ENCODE data around the gene PPIL6.

PPIL6 gene

GRCh38 chr6:109449064-109449794, 8.8 kb upstream of the PPIL6 start:
- DNase-seq (ENCODE audit: low read depth, low spot score) = no peak

DNA sequence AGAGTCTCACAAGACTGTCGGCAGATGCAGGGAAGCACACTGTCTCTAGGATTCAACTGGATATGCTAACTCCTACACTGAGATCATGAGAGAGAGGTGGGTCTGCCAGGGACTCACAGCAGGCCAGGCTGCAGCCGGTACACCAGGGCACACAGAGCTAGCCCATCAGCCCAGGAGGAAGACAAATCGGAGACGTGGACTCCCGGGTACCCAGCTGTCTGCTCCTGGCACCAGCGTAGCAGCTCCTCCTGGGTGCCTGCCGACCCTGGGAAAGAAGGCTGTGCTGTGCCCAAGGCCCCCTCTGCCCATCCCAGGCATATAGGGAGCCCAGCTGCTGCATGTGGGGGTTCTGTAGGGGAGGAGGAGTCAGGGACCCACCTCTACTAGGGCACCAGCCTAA, 8.2 kb upstream of the PPIL6 start:
- DNase-seq (ENCODE audit: low read depth, low spot score) = no peak

DNA sequence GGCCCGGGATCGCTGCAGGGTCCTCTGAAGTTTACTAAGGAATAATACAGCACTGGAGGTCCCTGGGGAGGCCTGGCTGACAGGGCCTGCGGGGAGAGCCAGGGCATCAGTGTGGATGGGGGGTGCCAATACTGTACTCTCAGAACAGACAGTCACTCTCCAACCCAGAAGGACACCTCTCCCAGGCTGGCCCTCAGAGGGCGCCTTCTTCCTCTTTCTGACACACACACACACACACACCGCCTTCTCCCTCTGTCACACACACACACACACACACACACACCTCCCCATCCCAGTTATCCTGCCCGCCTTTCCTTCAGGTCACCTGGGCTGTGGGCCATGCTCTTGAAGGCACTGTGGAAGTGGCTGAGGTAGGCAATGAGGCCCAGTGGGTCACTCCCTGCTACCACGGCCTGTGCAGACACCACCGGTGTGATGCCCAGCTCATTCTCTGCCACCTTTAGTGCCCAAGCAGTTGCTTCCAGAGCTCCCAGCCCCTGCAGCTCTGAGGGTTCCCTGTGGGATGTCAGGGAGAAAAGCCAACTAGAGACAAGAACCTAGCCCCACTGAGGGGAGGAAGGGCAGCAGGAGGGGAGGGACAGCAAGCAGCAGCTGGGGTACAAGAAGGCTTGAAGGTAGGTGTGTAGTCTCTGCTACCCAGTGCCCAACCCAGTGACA, 7.6 kb upstream of the PPIL6 start:
- no peak for DNase-seq (ENCODE audit: low read depth, low spot score)

DNA sequence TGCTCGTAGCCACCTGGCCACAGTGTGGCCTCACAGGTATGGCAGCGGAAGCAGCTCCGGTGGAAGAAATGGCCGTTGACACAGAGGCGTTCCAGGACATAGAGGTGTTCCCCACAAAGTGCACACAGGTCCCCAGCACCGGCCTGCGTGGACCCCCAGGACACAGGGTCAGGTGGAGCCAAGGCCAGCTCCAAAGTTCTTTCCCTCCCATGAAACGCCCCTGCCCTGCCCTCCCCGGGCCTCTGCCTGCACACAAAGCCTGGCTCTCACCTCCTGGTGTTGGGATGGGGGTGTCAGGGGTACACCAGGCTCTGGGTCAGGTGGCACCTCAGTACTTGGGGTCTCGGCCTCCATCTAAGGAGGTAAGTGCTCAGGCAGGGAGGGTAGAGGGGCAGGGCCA, 6.7 kb upstream of the PPIL6 start:
- DNase-seq (ENCODE audit: low read depth, low spot score) = no peak

- DNase-seq (ENCODE audit: low read depth, low spot score) = no peak
Measured at GRCh38 chr6:109446541-109446940, 6.1 kb upstream of the PPIL6 start.

DNA sequence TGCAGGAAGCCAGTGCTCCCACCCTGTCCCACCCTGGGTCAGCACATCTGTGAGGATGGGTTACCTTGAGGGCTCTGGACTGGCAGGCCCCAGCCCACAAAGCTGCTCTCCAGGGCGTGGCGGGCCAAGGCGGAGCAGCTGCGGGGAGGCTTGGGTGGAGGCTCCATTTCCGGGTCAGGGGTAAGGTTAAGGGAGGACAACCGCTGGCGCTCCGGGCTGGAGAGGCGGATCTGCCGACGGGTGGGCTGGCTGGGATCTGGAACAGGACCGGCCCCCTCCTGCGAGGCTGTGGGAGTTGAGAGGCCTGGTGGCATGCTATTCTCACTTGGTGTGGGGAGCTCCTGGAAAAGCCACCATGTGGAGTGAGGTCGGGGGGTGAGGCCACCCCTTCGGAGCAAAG, 5.6 kb upstream of the PPIL6 start:
- no peak for DNase-seq (ENCODE audit: low read depth, low spot score)

DNA sequence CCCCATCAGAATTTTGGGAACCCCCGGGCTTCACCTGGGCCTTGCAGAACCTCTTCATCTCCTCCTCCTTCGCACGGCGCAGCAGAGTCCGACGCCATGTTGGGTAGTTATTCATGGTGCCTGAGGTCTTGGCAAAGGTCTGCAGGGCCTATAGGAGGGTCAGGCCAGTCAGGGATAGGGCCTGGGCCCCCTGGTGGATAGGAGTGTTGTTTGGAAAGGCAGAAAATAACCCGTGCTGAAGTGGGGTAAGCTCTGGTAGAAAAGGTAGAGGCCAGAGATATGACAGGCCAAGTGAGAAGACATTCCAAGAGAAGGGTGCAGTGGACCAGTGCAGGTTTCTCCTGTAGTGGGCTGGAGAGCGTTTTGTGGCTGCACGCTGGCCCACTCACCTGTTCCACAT, 5.0 kb upstream of the PPIL6 start:
- no peak for DNase-seq (ENCODE audit: low read depth, low spot score)

DNA sequence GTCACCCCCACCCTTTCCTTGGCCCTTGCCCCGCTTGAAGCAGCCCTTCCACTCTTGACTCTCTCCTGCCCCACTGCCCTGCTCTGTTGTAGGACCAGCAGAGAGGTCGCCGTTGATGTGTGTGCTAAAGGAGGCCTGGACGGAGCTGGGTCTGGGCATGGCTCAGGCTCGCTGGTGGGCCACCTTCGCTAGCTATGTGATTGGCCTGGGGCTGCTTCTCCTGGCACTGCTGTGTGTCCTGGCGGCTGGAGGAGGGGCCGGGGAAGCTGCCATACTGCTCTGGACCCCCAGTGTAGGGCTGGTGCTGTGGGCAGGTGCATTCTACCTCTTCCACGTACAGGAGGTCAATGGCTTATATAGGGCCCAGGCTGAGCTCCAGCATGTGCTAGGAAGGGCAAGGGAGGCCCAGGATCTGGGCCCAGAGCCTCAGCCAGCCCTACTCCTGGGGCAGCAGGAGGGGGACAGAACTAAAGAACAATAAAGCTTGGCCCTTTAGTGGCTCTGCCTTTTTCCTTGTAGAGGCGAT, 3.1 kb upstream of the PPIL6 start:
- no peak for DNase-seq (ENCODE audit: low read depth, low spot score)

- no peak for DNase-seq (ENCODE audit: low read depth, low spot score)
Measured at GRCh38 chr6:109442393-109442924, 2.0 kb upstream of the PPIL6 start.

DNA sequence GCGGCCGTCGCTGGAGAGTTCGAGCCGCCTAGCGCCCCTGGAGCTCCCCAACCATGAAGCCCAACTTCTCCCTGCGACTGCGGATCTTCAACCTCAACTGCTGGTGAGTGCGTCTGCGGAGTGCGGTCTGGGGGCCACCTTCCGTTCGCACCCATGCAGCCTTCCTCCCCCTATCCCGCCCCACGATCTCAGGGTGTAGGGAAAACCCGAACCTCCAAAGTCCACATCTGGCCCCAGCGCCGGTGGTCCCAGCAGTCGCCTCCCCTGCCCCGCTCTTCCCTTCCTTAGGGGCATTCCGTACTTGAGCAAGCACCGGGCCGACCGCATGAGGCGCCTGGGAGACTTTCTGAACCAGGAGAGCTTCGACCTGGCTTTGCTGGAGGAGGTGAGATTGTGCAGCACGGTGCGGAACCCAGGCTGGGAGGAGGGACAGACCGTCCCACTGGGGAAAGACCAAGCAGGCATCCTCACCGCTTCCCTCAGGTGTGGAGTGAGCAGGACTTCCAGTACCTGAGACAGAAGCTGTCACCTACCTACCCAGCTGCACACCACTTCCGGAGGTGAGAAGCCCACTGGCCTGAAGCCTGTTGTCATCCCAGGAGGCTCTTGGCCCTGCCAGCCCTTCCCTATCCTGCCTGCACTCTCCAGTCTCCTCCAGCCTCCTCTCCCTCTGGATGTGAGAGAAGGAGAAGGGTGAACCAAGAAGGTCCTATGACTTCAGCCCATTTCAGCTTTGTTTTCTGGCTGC, 815 bp upstream of the PPIL6 start:
- DNase-seq (ENCODE audit: low read depth, low spot score) = no peak

DNA sequence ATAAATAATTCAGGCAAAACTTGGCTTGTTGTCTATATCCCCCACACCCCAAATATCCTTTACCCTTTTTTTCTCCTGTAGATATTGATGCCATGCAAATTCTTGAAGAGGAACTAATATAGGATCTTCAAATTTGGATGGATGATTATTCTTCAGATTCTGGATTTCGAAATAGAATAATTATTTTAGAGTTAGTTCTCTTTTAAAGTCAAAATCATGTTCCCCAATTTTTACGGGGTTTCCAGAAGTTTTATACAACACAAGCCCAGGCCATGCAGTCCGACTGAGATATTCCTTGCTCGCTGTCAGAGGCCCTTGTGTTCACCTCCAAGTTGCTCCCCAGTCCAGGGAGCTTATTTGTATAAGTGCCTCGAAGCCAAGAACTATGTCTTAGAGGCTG, 4.4 kb downstream of the PPIL6 start:
- no peak for DNase-seq (ENCODE audit: low read depth, low spot score)

DNA sequence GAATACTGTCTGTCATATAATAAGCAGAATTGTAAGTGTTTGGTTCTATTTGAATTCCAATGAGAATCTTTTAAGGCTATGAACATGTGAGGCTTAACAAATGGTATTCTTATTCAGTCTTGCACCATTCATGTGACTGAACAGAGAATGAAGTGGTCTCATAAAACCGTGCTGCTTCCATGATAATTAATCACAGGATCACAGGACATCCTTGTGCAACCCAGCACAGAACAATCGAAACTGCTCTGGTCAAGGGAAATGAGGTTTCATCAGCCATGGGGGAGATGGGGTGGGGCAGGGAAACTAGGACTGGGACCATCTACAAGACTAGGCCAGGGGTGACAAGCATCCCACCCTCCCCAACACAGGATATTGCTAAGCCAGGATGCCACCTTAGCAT, 6.0 kb downstream of the PPIL6 start:
- no peak for DNase-seq (ENCODE audit: low read depth, low spot score)

DNA sequence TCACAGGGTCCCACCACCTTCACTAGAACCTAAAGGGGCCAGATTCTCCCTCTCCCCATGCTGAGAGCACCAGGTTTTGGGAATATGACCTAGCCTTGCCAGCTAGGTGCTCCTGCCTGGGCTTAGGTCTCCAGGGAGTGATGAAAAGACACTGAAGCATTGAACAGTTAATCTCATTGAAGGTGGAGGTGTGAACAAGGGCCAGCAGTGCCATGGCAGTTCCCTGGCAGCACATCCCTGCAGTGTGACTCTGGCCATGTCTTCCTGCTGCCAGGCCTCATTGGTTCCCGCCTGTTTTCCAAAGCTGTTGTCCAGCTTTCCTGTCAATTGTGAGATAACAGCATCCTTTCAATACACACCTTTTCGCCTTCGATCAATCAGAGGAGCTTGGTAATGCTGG, 10.9 kb downstream of the PPIL6 start:
- no peak for DNase-seq (ENCODE audit: low read depth, low spot score)

DNA sequence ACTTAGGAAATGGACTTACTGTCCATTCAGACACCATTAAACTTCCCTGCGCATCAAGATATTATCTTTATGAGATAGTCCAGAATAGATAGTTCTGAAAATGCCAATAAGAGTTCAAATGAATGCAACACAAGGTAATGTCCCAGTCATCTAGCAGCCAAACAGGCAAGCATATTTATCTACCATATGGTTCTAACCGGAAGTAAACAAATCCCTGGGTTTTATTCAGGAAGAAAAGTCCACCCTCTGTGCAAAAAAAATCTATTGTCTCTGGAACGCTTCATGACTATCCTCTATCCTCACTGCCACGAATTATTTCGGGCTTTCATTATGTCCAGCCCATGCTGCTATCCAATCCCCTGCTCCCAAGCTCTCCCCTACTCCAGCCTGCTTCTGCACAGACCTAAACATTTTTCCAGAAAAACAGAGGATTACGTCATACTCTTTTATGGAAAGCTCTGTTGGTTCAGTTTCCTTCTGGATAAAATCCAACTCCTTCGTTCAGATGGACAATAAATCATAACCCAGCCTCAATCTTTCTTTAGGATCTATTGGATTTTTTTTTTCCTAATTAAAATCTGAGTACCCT, 11.4 kb downstream of the PPIL6 start:
- DNase-seq (ENCODE audit: low read depth, low spot score) = no peak

DNA sequence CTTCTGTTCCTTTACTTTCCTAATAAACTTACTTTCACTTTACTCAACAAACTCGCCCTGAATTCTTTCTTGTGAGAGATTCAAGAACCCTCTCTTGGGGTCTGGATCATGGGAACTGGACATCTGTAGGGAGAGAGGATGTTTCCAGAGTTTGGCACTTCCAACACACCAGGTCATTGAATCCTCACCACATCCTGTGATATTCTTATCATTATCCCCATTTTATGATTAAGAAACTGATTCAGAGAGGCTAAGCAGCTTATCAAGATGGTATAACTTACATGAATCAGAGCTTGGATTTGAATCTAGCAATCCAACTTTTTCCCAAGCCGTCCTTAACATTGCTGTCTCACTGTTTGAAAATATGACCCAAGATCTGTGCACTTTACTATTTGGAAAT, 15.5 kb downstream of the PPIL6 start:
- DNase-seq (ENCODE audit: low read depth, low spot score) = no peak

GRCh38 chr6:109421184-109421583, 19.2 kb downstream of the PPIL6 start:
- no peak for DNase-seq (ENCODE audit: low read depth, low spot score)

DNA sequence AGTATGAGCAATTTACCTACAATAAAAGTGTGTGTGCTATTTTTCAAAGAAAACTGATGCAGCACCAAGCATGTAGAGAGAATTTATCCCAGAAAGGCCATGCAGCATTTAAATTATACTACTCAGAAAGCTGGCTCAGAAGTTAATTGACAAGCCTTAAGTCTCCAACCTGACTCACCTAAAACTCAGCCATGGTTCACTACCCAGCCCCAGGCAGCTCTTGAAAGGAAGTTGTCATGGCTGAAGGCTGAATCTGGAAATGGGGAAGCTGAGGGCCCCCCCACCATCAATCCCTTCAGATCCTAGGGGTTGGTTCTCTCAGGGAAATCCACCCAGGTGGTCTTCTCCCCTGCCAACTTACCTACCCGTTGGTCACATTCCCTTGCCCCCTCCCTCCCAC, 19.7 kb downstream of the PPIL6 start:
- DNase-seq (ENCODE audit: low read depth, low spot score) = no peak

GRCh38 chr6:109417646-109418045, 22.8 kb downstream of the PPIL6 start:
- no peak for DNase-seq (ENCODE audit: low read depth, low spot score)

DNA sequence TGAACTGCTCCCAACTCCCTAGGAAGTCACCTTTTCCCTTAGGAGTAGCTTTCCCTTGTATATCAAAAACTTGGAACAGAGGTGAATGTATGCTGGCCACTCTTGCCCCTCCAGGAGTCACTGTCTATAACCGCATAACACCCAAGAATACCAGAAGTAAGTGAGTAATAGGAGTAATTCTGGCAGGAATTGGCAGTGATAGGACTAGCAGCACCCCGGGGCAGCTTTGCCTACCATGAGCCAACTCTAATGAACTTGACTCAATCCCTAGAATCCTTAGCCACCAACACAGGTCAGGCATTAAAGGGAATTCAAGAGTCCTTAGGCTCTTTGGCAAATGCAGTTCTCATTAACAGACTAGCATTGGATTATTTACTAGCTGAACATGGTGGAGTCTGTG, 29.4 kb downstream of the PPIL6 start:
- no peak for DNase-seq (ENCODE audit: low read depth, low spot score)

- DNase-seq (ENCODE audit: low read depth, low spot score) = no peak
Measured at GRCh38 chr6:109406196-109406595, 34.2 kb downstream of the PPIL6 start.

GRCh38 chr6:109397020-109397419, 43.4 kb downstream of the PPIL6 start:
- DNase-seq (ENCODE audit: low read depth, low spot score) = no peak
